Endothelial cell of umbilical vein (primary cell): ENCODE measurements around the gene SORL1. TPM values are rescaled to one million over a fixed set of nuclear protein-coding genes. Genes with fewer than 3 reads are reported as not detected.

Source experiments
- BruUV-seq: library from RNA; stranded (reverse); fragments of 400-500 nt; replicated peaks from 2 replicates; lab custom pipeline; 2021; lab: Mats Ljungman, UMichigan
- CTCF ChIA-PET: fragments of 300-600, 350-600 bp; sonication (Branson Sonifier 250); formaldehyde crosslinking; loops from one replicate; lab custom pipeline; 2021; ENCODE audit warnings: antibody characterized with exemption, inconsistent platforms; lab: Charles Lee
- POLR2A ChIA-PET: fragments of 300-600, 350-600 bp; sonication (Branson Sonifier 250); formaldehyde crosslinking; loops from one replicate; lab custom pipeline; 2021; ENCODE audit warnings: antibody characterized with exemption, inconsistent platforms; lab: Charles Lee
- DNase-seq: peaks from one replicate; pipeline ENCODE4 v3.0.0-alpha.2; 2011; ENCODE audit warnings: low read depth, low spot score
- FAIRE-seq: peaks from 2 replicates; lab custom pipeline; 2011; peaks lifted over from hg19 to GRCh38; lab: Jason Lieb, UNC
- H2AFZ ChIP-seq: 2 replicates; pipeline ENCODE4 v1.6.0; 2012; ENCODE audit warnings: low read depth, low read length, control low read depth, inconsistent platforms
- H3K27ac ChIP-seq: 2 replicates; pipeline ENCODE4 v1.5.1; 2011; ENCODE audit warnings: low read depth, mild to moderate bottlenecking, control low read depth, low read length, moderate library complexity; ENCODE audit not compliant: insufficient read depth
- H3K27me3 ChIP-seq, 2 experiments: 2 replicates each; pipeline versions ENCODE4 v1.6.0 to v1.6.1; 2011; ENCODE audit warnings: low read length in 2 of 2, mixed read lengths in 1 of 2; ENCODE audit not compliant: control insufficient read depth in 2 of 2, insufficient read depth in 2 of 2
- H3K36me3 ChIP-seq, 2 experiments: 2 replicates in 1 of 2; 3 replicates in 1 of 2; pipeline ENCODE4 v1.5.1; 2011; ENCODE audit warnings: low read length in 2 of 2, mild to moderate bottlenecking in 1 of 2, moderate library complexity in 1 of 2; ENCODE audit not compliant: control insufficient read depth in 2 of 2, insufficient read depth in 2 of 2; ENCODE audit errors: extremely low read depth in 1 of 2
- H3K4me1 ChIP-seq: 3 replicates; pipeline ENCODE4 v1.5.1; 2011; ENCODE audit warnings: mild to moderate bottlenecking, low read length; ENCODE audit not compliant: control insufficient read depth, insufficient read depth; ENCODE audit errors: extremely low read depth
- H3K4me2 ChIP-seq: 2 replicates; pipeline ENCODE4 v1.6.1; 2011; ENCODE audit warnings: low read length, control low read depth, mixed read lengths; ENCODE audit not compliant: insufficient read depth
- H3K4me3 ChIP-seq, 3 experiments: fragments of 200-600 bp in 1 of 3; sonication (generic), shearing (Covaris generic) in 1 of 3; replicated peaks in 1 of 3; 2 replicates each; pipeline ENCODE4 v1.5.1; 2011 to 2016; ENCODE audit warnings: control low read depth in 3 of 3, low read length in 3 of 3, mild to moderate bottlenecking in 2 of 3, inconsistent platforms in 1 of 3, low read depth in 1 of 3, moderate library complexity in 1 of 3; ENCODE audit not compliant: insufficient read depth in 1 of 3
- H3K79me2 ChIP-seq: 2 replicates; pipeline ENCODE4 v1.6.0; 2012; ENCODE audit warnings: low read length, inconsistent platforms; ENCODE audit not compliant: control insufficient read depth, insufficient read depth
- H3K9ac ChIP-seq: replicated peaks from 2 replicates; pipeline ENCODE3; 2011; ENCODE audit warnings: low read length, control low read depth; ENCODE audit not compliant: insufficient read depth; ENCODE audit errors: extremely low read depth
- H3K9me1 ChIP-seq: replicated peaks from 3 replicates; pipeline ENCODE4 v1.6.0; 2011; ENCODE audit warnings: mild to moderate bottlenecking, low read length; ENCODE audit not compliant: control insufficient read depth, insufficient read depth; ENCODE audit errors: extremely low read depth
- H3K9me3 ChIP-seq: replicated peaks from 2 replicates; pipeline ENCODE4 v1.5.1; 2012; ENCODE audit warnings: low read length, inconsistent platforms; ENCODE audit not compliant: control insufficient read depth, insufficient read depth
- H4K20me1 ChIP-seq: replicated peaks from 2 replicates; pipeline ENCODE3; 2011; ENCODE audit warnings: mild to moderate bottlenecking, low read length; ENCODE audit not compliant: control insufficient read depth, insufficient read depth; ENCODE audit errors: extremely low read depth
- CTCF ChIP-seq, 2 donors: IDR thresholded peaks; 1 replicate in 1 of 2; 2 replicates in 1 of 2; pipeline ENCODE4 v1.5.1; 2011; ENCODE audit warnings: low read length in 2 of 2, mild to moderate bottlenecking in 2 of 2, moderate library complexity in 2 of 2, control low read depth in 1 of 2, inconsistent platforms in 1 of 2, low read depth in 1 of 2; ENCODE audit not compliant: insufficient read depth in 1 of 2; ENCODE audit errors: extremely low read depth in 1 of 2
- EZH2 ChIP-seq: IDR thresholded peaks from 2 replicates; pipeline ENCODE4 v1.6.1; 2012; ENCODE audit warnings: borderline replicate concordance, low read depth, mild to moderate bottlenecking, moderate library complexity, low read length, inconsistent platforms; ENCODE audit not compliant: severe bottlenecking
- FOS ChIP-seq: IDR thresholded peaks from 2 replicates; pipeline ENCODE4 v1.6.1; 2011; ENCODE audit warnings: mild to moderate bottlenecking, low read length, moderate library complexity, borderline replicate concordance; ENCODE audit not compliant: insufficient read depth
- GATA2 ChIP-seq: IDR thresholded peaks from 2 replicates; pipeline ENCODE4 v1.7.0; 2011; ENCODE audit warnings: low read depth, mild to moderate bottlenecking, moderate library complexity, mixed read lengths, low read length; ENCODE audit not compliant: insufficient read length, insufficient read depth
- JUN ChIP-seq: IDR thresholded peaks from 2 replicates; pipeline ENCODE4 v1.6.1; 2011; ENCODE audit warnings: borderline replicate concordance, low read depth; ENCODE audit not compliant: insufficient read length, insufficient read depth
- MYC ChIP-seq: IDR thresholded peaks from one replicate; pipeline ENCODE4 v1.6.1; 2011; ENCODE audit warnings: mild to moderate bottlenecking, low read depth, low read length
- POLR2A ChIP-seq: IDR thresholded peaks from 2 replicates; pipeline ENCODE4 v1.6.1; 2012; ENCODE audit warnings: low read depth, mild to moderate bottlenecking, control low read depth, low read length
- POLR2AphosphoS5 ChIP-seq: IDR thresholded peaks from 2 replicates; pipeline ENCODE4 v1.6.1; 2012; ENCODE audit warnings: low read depth, mild to moderate bottlenecking, control low read depth, low read length, moderate library complexity; ENCODE audit not compliant: insufficient read depth
- dilution Hi-C: fragments of 300-500 bp; cut with MboI; formaldehyde crosslinking; loops from one replicate; pipeline ENCODE4 v1.15.0; 2019; ENCODE audit warnings: low sequenced_read_pairs; ENCODE audit not compliant: extremely low pct_ligation_motif_present
- intact Hi-C: fragments of 100-400 bp; cut with micrococcal nuclease; formaldehyde crosslinking; loops from one replicate; pipeline ENCODE4 v1.10.0; 2022
- polyA plus RNA-seq, 4 experiments: library from polyadenylated mRNA; depleted of rRNA in 3 of 4; stranded (reverse) in 3 of 4; unstranded in 1 of 4; fragments of >200 nt; gene quantifications; 2 replicates each; pipeline versions ENCODE4 v1.2.1 to v1.2.3, GENCODE V29; 2011 to 2012; ENCODE audit warnings: missing spikeins in 1 of 4
- total RNA-seq: library from RNA; stranded (reverse); gene quantifications from 2 replicates; pipeline ENCODE4 v1.2.3, GENCODE V29; 2021
- TF ChIP-seq, protein P1 (sequence below): IDR thresholded peaks from 2 replicates; pipeline ENCODE4 v1.6.1; 2011; ENCODE audit not compliant: insufficient read depth, insufficient read length

SORL1 gene
- total and polyA plus RNA-seq, 2 donors (not counting 3 experiments of a cell fraction or from before 2014, with no cell fraction given), result 0.17 to 0.31 TPM

- no peak overlapping the region for H3K27ac ChIP-seq
- no peaks in the 10 kb centered on the region for H3K9me3 ChIP-seq
- no peaks in the 10 kb centered on the region for H3K79me2 ChIP-seq
- no peak overlapping the region for H3K4me3 ChIP-seq
- DNase-seq, result no peak
- intact Hi-C loops (no loop called here), dilution Hi-C loops (no loop called here)
- H3K36me3 ChIP-seq, result no peaks in the 10 kb centered on the region
- ChIA-PET POLR2A (no interaction called here), CTCF (interaction anchor here (0.8 kb wide), 1 partner anchor 186 kb away, joined by 4 read pairs; no protein-coding TSS in a partner anchor)
- TF ChIP-seq POLR2AphosphoS5 (no peak), MYC (no peak), EZH2 (no peak), GATA2 (no peak), JUN (no peak), FOS (no peak)
- TF ChIP-seq, protein P1, sequence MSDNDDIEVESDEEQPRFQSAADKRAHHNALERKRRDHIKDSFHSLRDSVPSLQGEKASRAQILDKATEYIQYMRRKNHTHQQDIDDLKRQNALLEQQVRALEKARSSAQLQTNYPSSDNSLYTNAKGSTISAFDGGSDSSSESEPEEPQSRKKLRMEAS, result no peak
- H3K9ac ChIP-seq, result no peak overlapping the region
- no peaks in the 10 kb centered on the region for H3K9me1 ChIP-seq
- no TSS peak for BruUV-seq
- H4K20me1 ChIP-seq, result no peaks in the 10 kb centered on the region
- H2AFZ ChIP-seq, result no peak overlapping the region
- no peaks in the 10 kb centered on the region for H3K27me3 ChIP-seq
- H3K4me1 ChIP-seq, result no peaks in the 10 kb centered on the region
- no peak overlapping the region for H3K4me2 ChIP-seq
- no peak for FAIRE-seq
Observed at GRCh38 chr11:121405646-121406045, 46.5 kb upstream of the SORL1 start.

- no peaks in the 10 kb centered on the region for H3K4me1 ChIP-seq
- H3K27me3 ChIP-seq, result no peaks in the 10 kb centered on the region
- H3K4me3 ChIP-seq, result no peak overlapping the region
- no peaks in the 10 kb centered on the region for H3K36me3 ChIP-seq
- DNase-seq, result no peak
- POLR2A ChIA-PET, result no interaction called here
- intact Hi-C loops, result no loop called here
- TF ChIP-seq CTCF (IDR thresholded peaks at IDR 0.05; ENCODE audit: extremely low read depth in 1 of 2, insufficient read depth in 1 of 2, low read depth in 1 of 2, low read length in 2 of 2) (no peak), MYC (no peak), POLR2A (no peak), GATA2 (no peak), POLR2AphosphoS5 (no peak), FOS (no peak), JUN (no peak), EZH2 (no peak)
- dilution Hi-C loops, result no loop called here
- H3K27ac ChIP-seq, result no peak overlapping the region
- no peak overlapping the region for H2AFZ ChIP-seq
- no peaks in the 10 kb centered on the region for H3K9me1 ChIP-seq
- H4K20me1 ChIP-seq, result no peaks in the 10 kb centered on the region
- no peak overlapping the region for H3K4me2 ChIP-seq
- no TSS peak for BruUV-seq
- no peak for FAIRE-seq
- CTCF ChIA-PET, result no interaction called here
- H3K79me2 ChIP-seq, result no peaks in the 10 kb centered on the region
- H3K9me3 ChIP-seq, result no peaks in the 10 kb centered on the region
- H3K9ac ChIP-seq, result no peak overlapping the region
Observed at GRCh38 chr11:121406291-121406690, 45.8 kb upstream of the SORL1 start.
